Neural cell (in vitro differentiated cells): Measurements from ENCODE around the gene LHFPL2. TPM values are rescaled to one million over a fixed set of nuclear protein-coding genes. Genes with fewer than 3 reads are reported as not detected.

Experiments
- H2AFZ ChIP-seq: fragments of 200-600, 300-800 bp; sonication (generic), shearing (Covaris generic); 2 replicates; pipeline ENCODE4 v1.6.0; 2014; ENCODE audit warnings: low read depth, mild to moderate bottlenecking, antibody characterized with exemption, low read length, moderate library complexity
- H3F3A ChIP-seq: fragments of 200-600 bp; shearing (Covaris generic); 2 replicates; pipeline ENCODE4 v1.6.1; 2016; ENCODE audit warnings: mild to moderate bottlenecking, moderate library complexity, mixed read lengths, antibody characterized with exemption, low read length; ENCODE audit not compliant: insufficient read depth, poor library complexity, severe bottlenecking
- H3K27ac ChIP-seq: fragments of 200-600, 300-800 bp; sonication (generic), shearing (Covaris generic); 2 replicates; pipeline ENCODE4 v1.5.1; 2014; ENCODE audit warnings: mild to moderate bottlenecking, low read length, moderate library complexity
- H3K27me3 ChIP-seq: fragments of 300-800, 200-600 bp; sonication (generic), shearing (Covaris generic); 2 replicates; pipeline ENCODE4 v1.6.0; 2014; ENCODE audit warnings: mild to moderate bottlenecking, low read depth, low read length, moderate library complexity; ENCODE audit not compliant: insufficient read depth
- H3K36me3 ChIP-seq: fragments of 300-800, 200-600 bp; sonication (generic), shearing (Covaris generic); 2 replicates; pipeline ENCODE4 v1.5.1; 2014; ENCODE audit warnings: mild to moderate bottlenecking, antibody characterized with exemption, low read length, moderate library complexity; ENCODE audit not compliant: insufficient read depth
- H3K4me2 ChIP-seq: fragments of 300-800, 200-600 bp; sonication (generic), shearing (Covaris generic); 2 replicates; pipeline ENCODE4 v1.6.0; 2014; ENCODE audit warnings: mild to moderate bottlenecking, low read length
- H3K4me3 ChIP-seq: fragments of 300-800, 200-600 bp; sonication (generic), shearing (Covaris generic); 2 replicates; pipeline ENCODE4 v1.5.1; 2014; ENCODE audit warnings: mild to moderate bottlenecking, low read length, moderate library complexity
- H3K79me2 ChIP-seq: fragments of 200-600 bp; shearing (Covaris generic); replicated peaks from 2 replicates; pipeline ENCODE4 v1.6.0; 2014; ENCODE audit warnings: mild to moderate bottlenecking, low read length, moderate library complexity; ENCODE audit not compliant: insufficient read depth
- H3K9ac ChIP-seq: fragments of 300-800, 200-600 bp; sonication (generic), shearing (Covaris generic); 2 replicates; pipeline ENCODE4 v1.6.1; 2016; ENCODE audit warnings: mild to moderate bottlenecking, low read length, mixed read lengths
- H3K9me2 ChIP-seq: fragments of 200-600 bp; shearing (Covaris generic); 2 replicates; pipeline ENCODE4 v1.6.1; 2016; ENCODE audit warnings: mild to moderate bottlenecking, low read length, mixed read lengths; ENCODE audit not compliant: insufficient read depth
- H3K9me3 ChIP-seq: fragments of 200-600, 300-800 bp; sonication (generic), shearing (Covaris generic); 2 replicates; pipeline ENCODE4 v1.6.1; 2016; ENCODE audit warnings: mild to moderate bottlenecking, mixed run types, low read length, moderate library complexity, mixed read lengths
- H4K20me1 ChIP-seq: fragments of 200-600 bp; shearing (Covaris generic); 2 replicates; pipeline ENCODE4 v1.6.1; 2016; ENCODE audit warnings: mild to moderate bottlenecking, mixed run types; ENCODE audit not compliant: insufficient read depth
- EP300 ChIP-seq: fragments of 450-650 bp; conservative IDR thresholded peaks from 2 replicates; pipeline ENCODE4 v1.6.1; 2014; ENCODE audit warnings: antibody characterized with exemption, mild to moderate bottlenecking, moderate library complexity; ENCODE audit not compliant: poor library complexity, severe bottlenecking
- EZH2 ChIP-seq: fragments of 200-600, 300-800 bp; shearing (Covaris generic), sonication (generic); IDR thresholded peaks from 2 replicates; pipeline ENCODE4 v1.6.1; 2014; ENCODE audit warnings: antibody characterized with exemption, low read length, borderline replicate concordance, mild to moderate bottlenecking; ENCODE audit not compliant: insufficient read depth, poor library complexity, severe bottlenecking
- MXI1 ChIP-seq: fragments of 450-650 bp; conservative IDR thresholded peaks from 2 replicates; pipeline ENCODE4 v1.6.1; 2014; ENCODE audit warnings: antibody characterized with exemption, mild to moderate bottlenecking; ENCODE audit not compliant: poor library complexity, severe bottlenecking
- POLR2AphosphoS5 ChIP-seq: IDR thresholded peaks from 2 replicates; pipeline ENCODE4 v1.6.1; 2012
- RAD21 ChIP-seq: fragments of 450-650 bp; conservative IDR thresholded peaks from 2 replicates; pipeline ENCODE4 v1.6.1; 2014; ENCODE audit warnings: antibody characterized with exemption, mild to moderate bottlenecking, moderate library complexity
- SMC3 ChIP-seq: fragments of 450-650 bp; conservative IDR thresholded peaks from 2 replicates; pipeline ENCODE4 v1.6.1; 2014; ENCODE audit warnings: antibody characterized with exemption, mild to moderate bottlenecking, moderate library complexity; ENCODE audit not compliant: poor library complexity
- TAF1 ChIP-seq: IDR thresholded peaks from 2 replicates; pipeline ENCODE4 v1.6.1; 2012; ENCODE audit warnings: low read depth
- polyA plus RNA-seq: library from polyadenylated mRNA; depleted of rRNA; stranded (reverse); fragments of >200 nt; gene quantifications from 2 replicates; pipeline ENCODE4 v1.2.3, GENCODE V29; 2014
- TF ChIP-seq, protein P1 (sequence below): IDR thresholded peaks from 2 replicates; pipeline ENCODE4 v1.6.1; 2012; ENCODE audit warnings: borderline replicate concordance
- TF ChIP-seq, protein P2 (sequence below): fragments of 450-650 bp; IDR thresholded peaks from 2 replicates; pipeline ENCODE4 v1.5.1; 2014; ENCODE audit warnings: antibody characterized with exemption, mild to moderate bottlenecking, moderate library complexity; ENCODE audit not compliant: poor library complexity, severe bottlenecking

LHFPL2 gene
- polyA plus RNA-seq, 1 donor from 2014 or later: 1.6 TPM

DNA sequence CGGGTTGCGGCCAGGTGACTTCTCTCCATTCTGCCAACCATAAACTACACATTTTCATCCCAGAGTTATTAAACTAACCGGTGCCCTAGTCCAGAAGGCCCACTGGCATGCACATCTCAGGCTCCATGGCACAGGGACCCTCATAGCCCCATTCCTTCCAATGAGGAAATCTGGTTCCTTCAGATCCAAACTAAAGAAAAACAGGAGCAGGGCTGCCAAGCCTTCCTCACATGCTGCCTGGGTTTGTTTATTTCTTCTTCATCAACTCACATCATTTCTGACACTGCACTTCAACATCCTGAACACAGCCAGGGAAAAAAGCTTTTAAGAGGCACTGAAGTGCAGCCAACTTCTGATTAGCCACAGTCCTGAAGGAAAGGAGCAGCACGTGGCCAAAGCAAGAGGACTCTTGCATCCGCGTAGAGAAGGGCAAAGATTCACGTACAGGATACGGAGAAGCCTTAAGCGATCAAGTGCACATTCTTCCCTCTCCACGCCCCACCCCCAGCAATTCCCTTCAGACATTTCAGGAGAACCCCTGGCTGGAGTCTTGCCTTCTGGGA lies 22.5 kb downstream of the LHFPL2 start:
- Histone ChIP-seq H3K9me2 (no peaks in the 10 kb centered on the region), H3K36me3 (no peaks in the 10 kb centered on the region), H3K9ac (no peak overlapping the region), H2AFZ (no peak overlapping the region), H3K4me3 (no peak overlapping the region), H3K9me3 (no peaks in the 10 kb centered on the region), H3K27ac (no peak overlapping the region), H3F3A (no peaks in the 10 kb centered on the region), H3K4me2 (no peak overlapping the region), H4K20me1 (no peaks in the 10 kb centered on the region), H3K79me2 (no peaks in the 10 kb centered on the region), H3K27me3 (no peaks in the 10 kb centered on the region)
- TF ChIP-seq SMC3 (no peak), EP300 (no peak), TAF1 (no peak), EZH2 (no peak), MXI1 (no peak), POLR2AphosphoS5 (no peak), RAD21 (no peak)
- TF ChIP-seq, protein P1, sequence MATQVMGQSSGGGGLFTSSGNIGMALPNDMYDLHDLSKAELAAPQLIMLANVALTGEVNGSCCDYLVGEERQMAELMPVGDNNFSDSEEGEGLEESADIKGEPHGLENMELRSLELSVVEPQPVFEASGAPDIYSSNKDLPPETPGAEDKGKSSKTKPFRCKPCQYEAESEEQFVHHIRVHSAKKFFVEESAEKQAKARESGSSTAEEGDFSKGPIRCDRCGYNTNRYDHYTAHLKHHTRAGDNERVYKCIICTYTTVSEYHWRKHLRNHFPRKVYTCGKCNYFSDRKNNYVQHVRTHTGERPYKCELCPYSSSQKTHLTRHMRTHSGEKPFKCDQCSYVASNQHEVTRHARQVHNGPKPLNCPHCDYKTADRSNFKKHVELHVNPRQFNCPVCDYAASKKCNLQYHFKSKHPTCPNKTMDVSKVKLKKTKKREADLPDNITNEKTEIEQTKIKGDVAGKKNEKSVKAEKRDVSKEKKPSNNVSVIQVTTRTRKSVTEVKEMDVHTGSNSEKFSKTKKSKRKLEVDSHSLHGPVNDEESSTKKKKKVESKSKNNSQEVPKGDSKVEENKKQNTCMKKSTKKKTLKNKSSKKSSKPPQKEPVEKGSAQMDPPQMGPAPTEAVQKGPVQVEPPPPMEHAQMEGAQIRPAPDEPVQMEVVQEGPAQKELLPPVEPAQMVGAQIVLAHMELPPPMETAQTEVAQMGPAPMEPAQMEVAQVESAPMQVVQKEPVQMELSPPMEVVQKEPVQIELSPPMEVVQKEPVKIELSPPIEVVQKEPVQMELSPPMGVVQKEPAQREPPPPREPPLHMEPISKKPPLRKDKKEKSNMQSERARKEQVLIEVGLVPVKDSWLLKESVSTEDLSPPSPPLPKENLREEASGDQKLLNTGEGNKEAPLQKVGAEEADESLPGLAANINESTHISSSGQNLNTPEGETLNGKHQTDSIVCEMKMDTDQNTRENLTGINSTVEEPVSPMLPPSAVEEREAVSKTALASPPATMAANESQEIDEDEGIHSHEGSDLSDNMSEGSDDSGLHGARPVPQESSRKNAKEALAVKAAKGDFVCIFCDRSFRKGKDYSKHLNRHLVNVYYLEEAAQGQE: no peak
- TF ChIP-seq, protein P2, sequence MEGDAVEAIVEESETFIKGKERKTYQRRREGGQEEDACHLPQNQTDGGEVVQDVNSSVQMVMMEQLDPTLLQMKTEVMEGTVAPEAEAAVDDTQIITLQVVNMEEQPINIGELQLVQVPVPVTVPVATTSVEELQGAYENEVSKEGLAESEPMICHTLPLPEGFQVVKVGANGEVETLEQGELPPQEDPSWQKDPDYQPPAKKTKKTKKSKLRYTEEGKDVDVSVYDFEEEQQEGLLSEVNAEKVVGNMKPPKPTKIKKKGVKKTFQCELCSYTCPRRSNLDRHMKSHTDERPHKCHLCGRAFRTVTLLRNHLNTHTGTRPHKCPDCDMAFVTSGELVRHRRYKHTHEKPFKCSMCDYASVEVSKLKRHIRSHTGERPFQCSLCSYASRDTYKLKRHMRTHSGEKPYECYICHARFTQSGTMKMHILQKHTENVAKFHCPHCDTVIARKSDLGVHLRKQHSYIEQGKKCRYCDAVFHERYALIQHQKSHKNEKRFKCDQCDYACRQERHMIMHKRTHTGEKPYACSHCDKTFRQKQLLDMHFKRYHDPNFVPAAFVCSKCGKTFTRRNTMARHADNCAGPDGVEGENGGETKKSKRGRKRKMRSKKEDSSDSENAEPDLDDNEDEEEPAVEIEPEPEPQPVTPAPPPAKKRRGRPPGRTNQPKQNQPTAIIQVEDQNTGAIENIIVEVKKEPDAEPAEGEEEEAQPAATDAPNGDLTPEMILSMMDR: no peak

DNA sequence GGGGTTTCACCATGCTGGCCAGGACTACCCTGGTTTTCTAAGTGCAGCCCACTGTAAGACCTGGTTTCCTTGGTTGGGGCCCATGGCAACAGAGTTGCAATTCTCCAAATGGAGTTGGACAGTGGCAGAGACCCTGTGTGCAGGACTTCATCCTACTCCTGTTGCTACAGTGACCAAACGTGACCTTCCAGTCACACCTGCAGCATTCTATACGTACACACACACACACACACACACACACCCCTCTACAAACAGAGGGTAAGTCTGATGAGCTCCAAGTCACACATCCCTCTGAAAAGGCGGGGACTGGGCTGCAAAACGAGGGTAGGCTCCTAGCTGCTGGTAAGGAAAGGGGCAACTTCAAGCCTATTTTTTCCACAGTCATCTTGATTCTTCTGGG lies 23.6 kb downstream of the LHFPL2 start:
- Histone ChIP-seq H3K9ac (no peak overlapping the region), H2AFZ (no peak overlapping the region), H3K9me3 (no peaks in the 10 kb centered on the region), H3K9me2 (no peaks in the 10 kb centered on the region), H3K4me3 (no peak overlapping the region), H3K27me3 (no peaks in the 10 kb centered on the region), H3K79me2 (no peaks in the 10 kb centered on the region), H3K4me2 (no peak overlapping the region), H3F3A (no peaks in the 10 kb centered on the region), H3K27ac (no peak overlapping the region), H4K20me1 (no peaks in the 10 kb centered on the region), H3K36me3 (no peaks in the 10 kb centered on the region)
- TF ChIP-seq, protein P1: no peak
- TF ChIP-seq POLR2AphosphoS5: no peak
- TF ChIP-seq EZH2: no peak
- no peak for TF ChIP-seq SMC3
- TF ChIP-seq, protein P2: no peak
- no peak for TF ChIP-seq EP300
- TF ChIP-seq MXI1: no peak
- no peak for TF ChIP-seq RAD21
- TF ChIP-seq TAF1: no peak
